NB4 (cell line): Measurements from ENCODE around the gene TRAPPC12.

Experiments
- CTCF ChIP-seq: IDR thresholded peaks from one replicate; pipeline ENCODE4 v1.5.1; 2012; ENCODE audit warnings: low read depth, low read length
- MAX ChIP-seq: IDR thresholded peaks from 2 replicates; pipeline ENCODE4 v1.6.1; 2011; ENCODE audit warnings: low read depth, low read length
- POLR2A ChIP-seq: IDR thresholded peaks from 2 replicates; pipeline ENCODE4 v1.6.1; 2011; ENCODE audit warnings: mild to moderate bottlenecking; ENCODE audit not compliant: insufficient read length; ENCODE audit errors: extremely low read depth

- TF ChIP-seq POLR2A (no peak), CTCF (no peak), MAX (no peak)
Observed at GRCh38 chr2:3487432-3487831, 107.9 kb downstream of the TRAPPC12 start.
